ENCODE data around the gene MOBP. TPM values are rescaled to one million over a fixed set of nuclear protein-coding genes. Genes with fewer than 3 reads are reported as not detected.
A peak's percentile ranks its signal among the peaks of the same experiment; 100 is the strongest.

Gene MOBP
- total and polyA plus RNA-seq, 2 of the 8 experiments (the other 6 are each of a cell fraction or from before 2014, with no cell fraction given), result 0.06 to 0.50 TPM

DNA sequence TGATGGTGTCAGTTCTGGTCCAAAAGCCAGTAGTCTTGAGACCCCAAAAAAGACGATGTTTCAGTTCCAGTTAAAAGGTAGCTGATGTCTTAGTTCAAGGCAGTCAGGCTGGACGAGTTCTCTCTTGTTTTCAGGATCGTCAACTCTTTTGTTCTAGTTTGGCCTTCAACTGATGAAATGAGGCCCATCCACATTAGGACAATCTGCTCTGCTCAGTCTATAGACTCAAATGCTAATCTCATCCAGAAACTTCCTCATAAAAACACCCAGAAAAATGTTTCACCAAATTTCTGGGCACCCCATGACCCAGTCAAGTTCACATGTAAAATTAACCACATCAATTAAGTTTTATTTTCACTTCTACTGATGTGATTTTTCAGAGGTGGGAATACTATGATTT, 74.0 kb downstream of the MOBP start:
- WGBS, 2 experiments (ENCODE audit: extremely low coverage in 1 of 2, insufficient coverage in 1 of 2, insufficient read length in 1 of 2, insufficient replicate concordance in 2 of 2, low coverage in 1 of 2, low lambda C conversion rate in 2 of 2, missing lambda C conversion rate in 1 of 2), result 82% methylated on average over 3 of the region's 3 CpGs; no CpG with 5 or more reads in 1 of the 2 experiments
- H3K9ac ChIP-seq (replicated peaks in 1 of 4; ENCODE audit: extremely low read depth in 1 of 4, low read depth in 3 of 4, low read length in 3 of 4), result no peak overlapping the region
- FAIRE-seq, result no peak

More for the DNA sequence above, 74.0 kb downstream of the MOBP start:
- Histone ChIP-seq H2BK12ac (ENCODE audit: low read depth, low read length) (no peak overlapping the region), H3K27ac (ENCODE audit: low read depth, low read length) (no peak overlapping the region), H3K79me2 (ENCODE audit: control insufficient read depth in 1 of 2, insufficient read depth in 2 of 2, low read length in 2 of 2) (no peaks in the 10 kb centered on the region), H4K8ac (ENCODE audit: extremely low read depth, insufficient read depth, low read length) (no peak overlapping the region), H4K5ac (ENCODE audit: insufficient read length, low read depth, low read length) (no peak overlapping the region), H3K14ac (ENCODE audit: insufficient read length) (no peak overlapping the region), H2AK5ac (ENCODE audit: low read depth, low read length) (no peak overlapping the region), H3K23me2 (ENCODE audit: low read depth, low read length) (no peaks in the 10 kb centered on the region), H3K56ac (replicated peaks; ENCODE audit: insufficient read length, low read depth, low read length) (no peak overlapping the region), H3K36me3 (ENCODE audit: control insufficient read depth in 2 of 4, insufficient read depth in 4 of 4, low read length in 3 of 4) (no peaks in the 10 kb centered on the region), H3K18ac (ENCODE audit: extremely low read depth, low read length) (no peak overlapping the region), H4K20me1 (replicated peaks in 1 of 2; ENCODE audit: control insufficient read depth in 1 of 2, insufficient read depth in 2 of 2, low read length in 2 of 2) (no peaks in the 10 kb centered on the region), H3K4me1 (replicated peaks in 1 of 4; ENCODE audit: control insufficient read depth in 3 of 4, insufficient read depth in 4 of 4, low read length in 3 of 4) (peaks cover 0 to 3% (median 1%) of the 10 kb centered on the region in 4 experiments; a peak in 3 of 7 replicates), H3K4ac (replicated peaks; ENCODE audit: insufficient read length, low read depth, low read length) (no peak overlapping the region), H3K23ac (ENCODE audit: insufficient read length) (no peak overlapping the region), H3K79me1 (ENCODE audit: low read depth, low read length) (no peaks in the 10 kb centered on the region), H2BK120ac (replicated peaks; ENCODE audit: low read depth, low read length) (no peak overlapping the region), H3K4me3 (ENCODE audit: extremely low read depth in 1 of 4, insufficient read depth in 2 of 4, low read depth in 3 of 4, low read length in 4 of 4) (no peak overlapping the region), H2BK20ac (ENCODE audit: low read length) (no peak overlapping the region), H4K91ac (replicated peaks; ENCODE audit: insufficient read length, low read length) (no peak overlapping the region), H3K9me3 (ENCODE audit: insufficient read depth in 2 of 2, low read depth in 1 of 2, low read length in 1 of 2) (no peaks in the 10 kb centered on the region), H2BK15ac (ENCODE audit: low read length) (no peak overlapping the region), H2AFZ (ENCODE audit: low read length) (no peak overlapping the region), H3K27me3 (replicated peaks in 1 of 4; ENCODE audit: control insufficient read depth in 3 of 4, extremely low read depth in 1 of 4, insufficient read depth in 3 of 4, low read length in 3 of 4) (no peaks in the 10 kb centered on the region), H2BK5ac (ENCODE audit: low read depth, low read length) (no peak overlapping the region), H3K4me2 (ENCODE audit: insufficient read depth in 1 of 2, low read depth in 2 of 2, low read length in 2 of 2) (no peak overlapping the region)
- TF ChIP-seq KDM1A (IDR thresholded peaks at IDR 0.05; ENCODE audit: borderline replicate concordance, low read length) (peak; percentile 37; the same call in 1 of the 2 replicates), TEAD4 (IDR thresholded peaks at IDR 0.05; ENCODE audit: low read depth, low read length) (no peak), SRF (IDR thresholded peaks at IDR 0.05; ENCODE audit: low read depth, low read length) (no peak)
- no peak for DNase-seq (ENCODE audit: low read depth in 1 of 2, low spot score in 2 of 2)
- ChIA-PET CTCF (ENCODE audit: partially characterized antibody) (interaction anchor here (0.6 to 4.3 kb wide), 27 partner anchors 9 to 640 kb away, joined by 3 to 16 read pairs (median 3); partner anchors contain the start of gene RPSA), POLR2A (ENCODE audit: partially characterized antibody) (no interaction called here)

All from H1 (cell line).